Aorta (tissue), 5 donors: ENCODE measurements around the gene GPD1L. TPM values are rescaled to one million over a fixed set of nuclear protein-coding genes. Genes with fewer than 3 reads are reported as not detected.
"Not testable (repeated sequence)": the region's sequence is repeated elsewhere in the genome, so short reads cannot be mapped to it uniquely, and the experiment has no call there.

Experiments
- ATAC-seq: fragments of 200-7000 bp; cut with Tn5 transposase; one replicate; pipeline ENCODE4 v1.9.1; 2022; ENCODE audit warnings: moderate library complexity; ENCODE audit not compliant: low FRiP score
- DNase-seq, 2 donors: peaks; one replicate each; pipeline ENCODE4 v3.0.0-alpha.2; 2020
- H3K27ac ChIP-seq, 2 donors: one replicate each; pipeline ENCODE4 v1.5.1; 2013; ENCODE audit warnings: low read length in 2 of 2, mild to moderate bottlenecking in 2 of 2, moderate library complexity in 2 of 2, control low read depth in 1 of 2, inconsistent platforms in 1 of 2, low read depth in 1 of 2
- H3K27me3 ChIP-seq, 2 donors: one replicate each; pipeline ENCODE4 v1.6.1; 2013; ENCODE audit warnings: control low read depth in 1 of 2, low read length in 1 of 2, mild to moderate bottlenecking in 1 of 2, moderate library complexity in 1 of 2; ENCODE audit not compliant: insufficient read depth in 2 of 2, control insufficient read depth in 1 of 2
- H3K36me3 ChIP-seq, 2 donors: one replicate each; pipeline ENCODE4 v1.6.1; 2013; ENCODE audit warnings: control low read depth in 1 of 2, low read length in 1 of 2, mild to moderate bottlenecking in 1 of 2; ENCODE audit not compliant: insufficient read depth in 2 of 2, control insufficient read depth in 1 of 2
- H3K4me1 ChIP-seq, 2 donors: one replicate each; pipeline ENCODE4 v1.6.1; 2013; ENCODE audit warnings: low read length in 2 of 2, control low read depth in 1 of 2, mild to moderate bottlenecking in 1 of 2, moderate library complexity in 1 of 2; ENCODE audit not compliant: insufficient read depth in 2 of 2, control insufficient read depth in 1 of 2
- H3K4me3 ChIP-seq, 2 donors: one replicate each; pipeline ENCODE4 v1.5.1; 2013; ENCODE audit warnings: low read length in 2 of 2, control low read depth in 1 of 2, mild to moderate bottlenecking in 1 of 2
- H3K9me3 ChIP-seq: one replicate; pipeline ENCODE4 v1.6.1; 2013; ENCODE audit warnings: mild to moderate bottlenecking, low read length; ENCODE audit not compliant: control insufficient read depth
- WGBS, 2 donors: extraction: QIAGEN DNeasy Blood & Tissue Kit; methylation state at CpG; one replicate each; pipeline ENCODE4 v1.1.7; 2013; 5-methylcytosine and 5-hydroxymethylcytosine counted together
- intact Hi-C, 2 donors: fragments of 100-400 bp; cut with DNase I; formaldehyde crosslinking; loops; one replicate each; pipeline versions ENCODE4 v1.14.2 to v1.15.0; 2022
- polyA plus RNA-seq, 2 donors: library from polyadenylated mRNA; stranded (reverse); fragments of 200-250 nt; gene quantifications; one replicate each; pipeline ENCODE4 v1.2.3, GENCODE V29; 2013
- total RNA-seq, 2 donors: library from RNA; stranded (reverse); fragmentation: NEBNext Ultra II Directional; extraction: Animal tissue kit (Norgen Biotek cat#: 25700); gene quantifications; one replicate each; pipeline ENCODE4 v1.2.1, GENCODE V29; 2021
- donor health status: healthy with polysubstance abuse.
- donor health status: Bipolar disorder and iron deficiency.
- donor health status: DM: no; HTN: no; CAD: no.
- donor health status: DM: no; HTN: no; CAD: no.
- donor health status: DM: yes; HTN: yes; CAD: no.

Gene GPD1L
- total and polyA plus RNA-seq, 4 donors: 21.7 to 48.4 (median 29.5) TPM

DNA sequence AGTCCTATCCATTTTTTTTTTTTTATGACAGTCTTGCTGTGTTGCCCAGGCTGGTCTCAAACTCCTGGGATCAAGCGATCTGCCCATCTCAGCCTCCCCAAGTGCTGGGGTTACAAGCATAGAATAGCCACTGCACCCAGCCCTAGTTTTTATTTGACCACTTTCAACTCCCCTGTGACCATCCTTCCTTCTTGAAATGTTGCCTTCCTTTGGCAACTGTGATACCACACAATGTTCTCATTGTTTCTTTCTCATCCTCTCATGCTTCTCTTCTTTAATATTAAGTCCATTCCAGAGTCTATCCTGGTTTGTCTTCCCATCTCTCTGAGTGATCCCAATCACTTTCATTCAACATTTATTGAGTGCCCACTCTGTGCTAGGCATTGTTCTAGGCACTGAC, 7.9 kb upstream of the GPD1L start:
- H3K27ac ChIP-seq: no peak overlapping the region
- WGBS, 2 donors: 99 to 100% methylated on average over 1 of the region's 1 CpG
- H3K36me3 ChIP-seq: no peaks in the 10 kb centered on the region
- no peaks in the 10 kb centered on the region for H3K27me3 ChIP-seq
- H3K9me3 ChIP-seq: no peaks in the 10 kb centered on the region
- H3K4me1 ChIP-seq: no peaks in the 10 kb centered on the region
- DNase-seq (no peak), ATAC-seq (no peak)
- no peak overlapping the region for H3K4me3 ChIP-seq
- intact Hi-C loops: no loop called here

GRCh38 chr3:32100465-32100864, 6.0 kb upstream of the GPD1L start:
- DNase-seq: peak in 1 of 2 donors; percentile 65
- Histone ChIP-seq H3K4me3 (no peak overlapping the region), H3K9me3 (no peaks in the 10 kb centered on the region), H3K27ac (no peak overlapping the region), H3K36me3 (no peaks in the 10 kb centered on the region), H3K27me3 (no peaks in the 10 kb centered on the region), H3K4me1 (no peaks in the 10 kb centered on the region)
- peak; percentile 80 for ATAC-seq
- intact Hi-C loops: loop anchor here in 1 of 2 donors (10.0 kb wide), 1 partner anchor 56 kb away; no protein-coding TSS in a partner anchor
- 60 to 65% methylated on average over 5 of the region's 5 CpGs for WGBS, 2 donors

- no peaks in the 10 kb centered on the region for H3K27me3 ChIP-seq
- H3K27ac ChIP-seq: no peak overlapping the region
- DNase-seq (no peak), ATAC-seq (no peak)
- 96 to 97% methylated on average over 7 of the region's 7 CpGs for whole genome bisulfite sequencing, 2 donors
- H3K36me3 ChIP-seq: no peaks in the 10 kb centered on the region
- H3K4me1 ChIP-seq: no peaks in the 10 kb centered on the region
- no peak overlapping the region for H3K4me3 ChIP-seq
- intact Hi-C loops: loop anchor here in 1 of 2 donors (10.0 kb wide), 1 partner anchor 57 kb away; no protein-coding TSS in a partner anchor
- H3K9me3 ChIP-seq: no peaks in the 10 kb centered on the region
Measured at GRCh38 chr3:32102289-32102688, 4.1 kb upstream of the GPD1L start.

DNA sequence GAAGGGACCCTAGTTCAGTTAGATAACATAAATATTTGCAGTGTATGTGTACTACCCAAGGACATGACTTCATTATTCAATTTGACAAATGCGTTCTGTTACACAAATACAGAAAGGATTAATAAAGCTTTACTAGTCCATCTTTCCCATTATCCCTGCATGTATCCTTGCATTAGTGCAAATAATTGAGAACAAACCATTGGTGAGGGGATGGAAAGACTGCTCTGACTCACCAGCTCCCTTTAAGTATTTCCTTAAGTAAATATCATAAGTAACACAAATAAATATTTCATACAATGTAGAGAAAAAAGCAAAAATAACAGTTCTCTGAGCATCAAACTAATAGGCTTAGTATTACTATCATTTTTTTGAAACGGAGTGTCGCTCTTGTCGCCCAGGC, 1.9 kb upstream of the GPD1L start:
- ATAC-seq (no peak), DNase-seq (no peak)
- Histone ChIP-seq H3K9me3 (no peaks in the 10 kb centered on the region), H3K27me3 (no peaks in the 10 kb centered on the region), H3K27ac (no peak overlapping the region), H3K36me3 (no peaks in the 10 kb centered on the region), H3K4me3 (no peak overlapping the region), H3K4me1 (no peaks in the 10 kb centered on the region)
- intact Hi-C loops: loop anchor here in 1 of 2 donors (10.0 kb wide), 1 partner anchor 60 kb away; no protein-coding TSS in a partner anchor
- WGBS, 2 donors: 96 to 98% methylated on average over 4 of the region's 4 CpGs

- DNase-seq: no peak
- no peaks in the 10 kb centered on the region for H3K9me3 ChIP-seq
- no peaks in the 10 kb centered on the region for H3K27me3 ChIP-seq
- no peak for ATAC-seq
- peak overlapping the region in 1 of 2 donors; percentile 65 for H3K27ac ChIP-seq
- H3K4me1 ChIP-seq: no peaks in the 10 kb centered on the region
- WGBS, 2 donors: 93 to 96% methylated on average over 7 of the region's 7 CpGs
- no peak overlapping the region for H3K4me3 ChIP-seq
- intact Hi-C loops: loop anchor here in 1 of 2 donors (10.0 kb wide), 1 partner anchor 61 kb away; no protein-coding TSS in a partner anchor
- no peaks in the 10 kb centered on the region for H3K36me3 ChIP-seq
Measured at GRCh38 chr3:32105291-32106131, 909 bp upstream of the GPD1L start.

GRCh38 chr3:32106929-32107362, 526 bp downstream of the GPD1L start:
- Histone ChIP-seq H3K27me3 (no peaks in the 10 kb centered on the region), H3K27ac (peak overlapping the region in 1 of 2 donors; percentile 75), H3K4me3 (peak overlapping the region; percentile 58 to 82), H3K9me3 (no peaks in the 10 kb centered on the region), H3K36me3 (no peaks in the 10 kb centered on the region), H3K4me1 (no peaks in the 10 kb centered on the region)
- intact Hi-C loops: loop anchor here in 1 of 2 donors (10.0 kb wide), 1 partner anchor 62 kb away; no protein-coding TSS in a partner anchor
- 2% methylated on average over 36 of the region's 36 CpGs for WGBS, 2 donors
- peak; percentile 51 to 78 for DNase-seq
- ATAC-seq: no peak

GRCh38 chr3:32108224-32108623, 1.8 kb downstream of the GPD1L start:
- H3K4me1 ChIP-seq, H3K36me3 ChIP-seq, ATAC-seq, DNase-seq, H3K4me3 ChIP-seq, H3K27ac ChIP-seq, H3K9me3 ChIP-seq, H3K27me3 ChIP-seq: not testable (repeated sequence)
- WGBS, 2 donors: 89 to 90% methylated on average over 9 of the region's 9 CpGs
- intact Hi-C loops: loop anchor here in 1 of 2 donors (10.0 kb wide), 1 partner anchor 63 kb away; no protein-coding TSS in a partner anchor

- peak overlapping the region in 1 of 2 donors; percentile 79 for H3K27ac ChIP-seq
- no peak overlapping the region for H3K4me3 ChIP-seq
- no peaks in the 10 kb centered on the region for H3K4me1 ChIP-seq
- H3K27me3 ChIP-seq: no peaks in the 10 kb centered on the region
- H3K36me3 ChIP-seq: no peaks in the 10 kb centered on the region
- ATAC-seq: peak; percentile 76
- H3K9me3 ChIP-seq: no peaks in the 10 kb centered on the region
- WGBS, 2 donors: 1 to 3% methylated on average over 2 of the region's 2 CpGs
- intact Hi-C loops: loop anchor here in 1 of 2 donors (10.0 kb wide), 1 partner anchor 64 kb away; no protein-coding TSS in a partner anchor
- peak; percentile 92 for DNase-seq
Measured at GRCh38 chr3:32109256-32109655, 2.8 kb downstream of the GPD1L start.
